ENCODE measurements around the gene MCAT.

- TF ChIP-seq EZH2 (IDR thresholded peaks at IDR 0.05; ENCODE audit: insufficient read depth, poor library complexity, severe bottlenecking) (no peak), EZH2phosphoT487 (IDR thresholded peaks at IDR 0.05; ENCODE audit: insufficient read depth, low read depth) (no peak)
Measured at GRCh38 chr22:43118953-43119458, 24.2 kb downstream of the MCAT start.
